ENCODE results near the gene CACNB2.

The CACNB2 gene

GRCh38 chr10:18226336-18226735 is 86.1 kb downstream of the CACNB2 start:
- DNase-seq, result no peak

GRCh38 chr10:18229826-18230225 is 89.6 kb downstream of the CACNB2 start:
- DNase-seq, result no peak

GRCh38 chr10:18230794-18231193 is 90.6 kb downstream of the CACNB2 start:
- DNase-seq, result no peak

GRCh38 chr10:18231480-18231879 is 91.3 kb downstream of the CACNB2 start:
- no peak for DNase-seq

GRCh38 chr10:18233775-18234174 is 93.6 kb downstream of the CACNB2 start:
- DNase-seq, result no peak

- DNase-seq, result no peak
Measured at GRCh38 chr10:18235477-18235876, 95.3 kb downstream of the CACNB2 start.

- no peak for DNase-seq
Measured at GRCh38 chr10:18236756-18237155, 96.5 kb downstream of the CACNB2 start.

GRCh38 chr10:18238870-18239485 is 98.8 kb downstream of the CACNB2 start:
- peak in 2 of 56 donors; percentile 25 to 35 for DNase-seq

GRCh38 chr10:18240185-18240882 is 100.1 kb downstream of the CACNB2 start:
- DNase-seq, result no peak

- DNase-seq, result no peak
Measured at GRCh38 chr10:18246967-18247366, 106.7 kb downstream of the CACNB2 start.

- DNase-seq, result no peak
Measured at GRCh38 chr10:18252086-18252485, 111.9 kb downstream of the CACNB2 start.

GRCh38 chr10:18254086-18254485 is 113.9 kb downstream of the CACNB2 start:
- no peak for DNase-seq

- no peak for DNase-seq
Measured at GRCh38 chr10:18254692-18255091, 114.5 kb downstream of the CACNB2 start.

- DNase-seq, result peak in 13 of 56 donors; percentile 5 to 51 (median 7)
Measured at GRCh38 chr10:18260310-18260922, 120.2 kb downstream of the CACNB2 start.

GRCh38 chr10:18261063-18261610 is 120.9 kb downstream of the CACNB2 start:
- DNase-seq, result peak in 11 of 56 donors; percentile 2 to 24 (median 13)

- DNase-seq, result peak in 5 of 56 donors; percentile 2 to 16 (median 5)
Measured at GRCh38 chr10:18261768-18262231, 121.6 kb downstream of the CACNB2 start.

- DNase-seq, result no peak
Measured at GRCh38 chr10:18264466-18265050, 124.3 kb downstream of the CACNB2 start.

GRCh38 chr10:18268005-18268404 is 127.8 kb downstream of the CACNB2 start:
- no peak for DNase-seq

GRCh38 chr10:18271491-18271890 is 131.3 kb downstream of the CACNB2 start:
- no peak for DNase-seq

GRCh38 chr10:18273039-18273438 is 132.8 kb downstream of the CACNB2 start:
- DNase-seq, result no peak

- no peak for DNase-seq
Measured at GRCh38 chr10:18278181-18278580, 138.0 kb downstream of the CACNB2 start.

- no peak for DNase-seq
Measured at GRCh38 chr10:18279173-18279572, 138.9 kb downstream of the CACNB2 start.

All from nucleus accumbens (tissue), 56 donors.